GM18511 (cell line): ENCODE measurements around the gene PF4V1.

Experiments used
- ATAC-seq: cut with Tn5 transposase; IDR thresholded peaks from one replicate; pipeline ENCODE4 v1.9.1; 2021; ENCODE audit warnings: mild to moderate bottlenecking, moderate library complexity; ENCODE audit not compliant: unreplicated experiment

Gene PF4V1, protein sequence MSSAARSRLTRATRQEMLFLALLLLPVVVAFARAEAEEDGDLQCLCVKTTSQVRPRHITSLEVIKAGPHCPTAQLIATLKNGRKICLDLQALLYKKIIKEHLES

DNA sequence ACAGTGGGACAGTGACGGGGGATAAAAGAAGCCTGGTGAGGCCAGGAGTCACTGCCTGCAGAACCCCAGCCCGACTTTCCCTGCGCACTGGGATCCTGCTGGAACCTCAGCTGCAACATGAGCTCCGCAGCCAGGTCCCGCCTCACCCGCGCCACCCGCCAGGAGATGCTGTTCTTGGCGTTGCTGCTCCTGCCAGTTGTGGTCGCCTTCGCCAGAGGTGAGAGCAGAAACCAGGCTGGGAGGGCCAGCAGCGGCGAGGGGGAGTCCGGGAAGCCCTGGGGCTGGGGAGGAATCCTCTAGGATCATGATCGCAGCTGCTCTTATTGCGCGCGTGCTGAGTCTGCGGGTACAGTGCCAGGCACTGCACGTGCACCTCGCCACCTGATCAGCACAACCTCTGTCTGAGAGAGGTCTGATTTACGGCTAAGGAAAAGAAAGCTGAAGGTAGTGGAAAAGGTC lies at the start of gene PF4V1:
Gene PF4V1, plus strand, starts transcription at position 51 of the 459 bp plus-strand sequence. Its CDS starts 67 bp downstream, at position 118.
- ATAC-seq: no peak

DNA sequence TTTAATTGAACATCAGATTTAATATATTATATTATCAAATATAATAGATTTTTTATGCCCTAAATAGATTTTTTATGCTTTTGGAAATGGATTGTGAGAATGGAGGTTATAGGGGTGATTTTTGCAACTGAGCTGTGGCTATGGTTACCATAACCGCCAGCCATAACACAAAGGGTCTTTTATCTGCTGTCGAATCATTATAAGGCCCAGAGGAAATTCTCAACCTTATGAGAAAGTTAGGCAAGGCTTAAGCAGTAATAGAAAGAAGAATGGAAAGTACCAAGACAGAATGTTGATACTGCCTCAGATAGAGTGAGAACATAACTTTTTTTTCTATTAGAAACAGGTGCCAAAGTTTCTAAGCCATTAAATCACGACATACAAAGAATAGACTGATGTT lies 42.9 kb upstream of the PF4V1 start:
- no peak for ATAC-seq

DNA sequence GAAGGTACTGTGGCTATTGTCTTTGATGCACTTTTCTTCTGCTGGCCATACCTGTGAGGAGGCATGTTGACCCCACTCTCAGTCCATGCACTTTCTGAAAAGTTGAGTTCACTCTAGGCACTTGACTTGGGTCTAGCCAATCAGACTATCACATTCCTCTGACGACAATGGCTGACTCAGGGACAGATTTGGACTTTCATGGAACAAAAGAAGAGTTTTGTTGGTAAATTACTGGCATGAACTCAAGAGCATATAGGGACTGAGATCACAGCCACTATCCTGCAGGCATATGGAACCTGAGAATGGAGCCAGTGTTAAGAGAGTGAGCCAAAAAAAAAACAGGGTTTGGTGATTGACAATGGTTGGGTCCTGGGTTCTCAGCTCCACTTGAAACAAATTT lies 41.3 kb upstream of the PF4V1 start:
- no peak for ATAC-seq

DNA sequence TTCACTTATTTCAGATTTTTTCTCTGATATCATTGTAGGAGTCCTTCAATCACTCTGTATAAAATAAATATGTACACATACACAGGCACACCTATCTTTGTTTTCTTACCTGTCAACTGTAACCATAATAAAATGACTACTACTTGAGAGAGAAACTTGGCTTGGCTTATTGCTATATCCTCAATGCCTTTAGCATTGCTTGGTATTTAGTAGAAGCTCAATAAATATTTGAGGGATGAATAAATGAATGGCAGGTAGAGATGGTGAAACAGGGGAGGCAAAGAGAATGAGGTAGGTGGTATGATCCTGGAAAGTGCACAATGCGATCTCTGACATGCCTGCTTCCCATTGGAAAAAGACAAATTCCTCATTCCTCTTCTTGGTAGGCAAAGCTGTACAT lies 38.4 kb upstream of the PF4V1 start:
- no peak for ATAC-seq

DNA sequence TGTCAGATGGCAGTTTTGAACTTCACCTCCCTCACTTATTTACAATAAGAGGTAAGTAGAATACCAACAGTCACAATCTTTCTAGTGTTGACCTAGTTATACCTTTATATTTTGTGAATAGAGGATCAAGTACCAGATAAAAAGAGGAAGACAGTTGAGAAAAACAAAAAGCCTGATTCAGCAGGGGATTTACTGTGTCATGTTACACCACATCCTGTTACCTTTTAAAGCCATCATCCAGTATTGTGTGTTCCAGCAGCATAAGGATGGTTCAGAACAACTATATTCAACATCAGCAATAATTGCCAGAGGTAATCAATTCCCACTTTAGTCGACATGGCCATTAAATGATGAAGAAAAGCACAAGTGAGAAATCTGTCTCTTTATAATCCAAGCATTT lies 38.0 kb upstream of the PF4V1 start:
- ATAC-seq: no peak

DNA sequence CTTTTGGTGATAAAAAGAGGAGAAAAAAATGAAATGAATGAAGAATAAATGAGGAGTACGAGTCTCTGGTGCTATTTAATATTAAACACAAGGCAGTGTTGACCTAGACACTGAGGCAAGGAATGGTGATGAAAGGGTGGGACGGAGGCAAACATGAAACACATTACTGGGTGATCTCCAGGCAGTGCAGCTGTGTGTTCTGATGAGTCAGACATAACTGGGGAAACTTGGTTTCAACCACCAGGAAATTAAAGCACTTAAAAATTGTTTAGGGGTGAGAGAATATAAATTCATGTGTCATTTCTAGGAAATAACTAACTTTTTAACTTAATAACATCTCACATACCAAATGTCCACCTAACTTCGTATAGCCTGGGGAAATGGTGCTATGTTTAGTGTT lies 36.3 kb upstream of the PF4V1 start:
- no peak for ATAC-seq

DNA sequence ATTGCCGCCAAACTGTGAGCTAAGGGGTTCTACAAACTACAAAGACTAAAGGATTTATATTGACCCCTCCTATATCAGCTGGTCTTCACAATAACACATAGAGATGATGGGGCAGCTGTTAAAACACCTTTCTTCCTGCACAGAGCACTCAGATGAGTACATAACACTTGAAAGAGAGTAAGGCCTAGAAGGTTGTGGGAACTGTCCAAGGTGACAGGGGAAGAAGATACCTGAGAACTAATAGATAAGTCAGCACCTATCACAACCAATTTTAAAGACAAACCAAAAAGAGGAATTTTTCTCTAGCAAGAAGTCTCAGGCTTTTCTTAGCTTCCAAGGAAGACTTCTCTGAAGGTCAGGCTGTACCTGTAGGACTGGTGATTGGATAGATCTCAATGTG lies 35.8 kb upstream of the PF4V1 start:
- no peak for ATAC-seq

DNA sequence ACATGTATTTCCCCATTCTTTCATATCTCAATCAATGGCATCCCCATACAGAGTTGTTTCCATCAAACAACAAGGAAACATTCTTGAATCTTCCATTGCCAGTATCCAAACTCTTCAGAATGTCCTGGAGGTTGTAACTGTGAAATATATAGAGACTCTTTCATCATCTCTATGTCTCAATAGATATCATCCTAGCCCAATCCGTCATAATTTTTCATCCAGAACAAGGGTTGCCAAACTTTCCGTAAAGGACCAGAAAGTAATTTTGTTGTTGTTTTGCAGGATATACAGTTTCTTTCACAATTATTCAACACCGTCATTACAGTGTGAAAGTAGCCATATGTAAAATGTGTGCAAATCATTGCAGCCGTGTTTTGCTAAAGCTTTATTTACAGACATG lies 31.8 kb upstream of the PF4V1 start:
- no peak for ATAC-seq

DNA sequence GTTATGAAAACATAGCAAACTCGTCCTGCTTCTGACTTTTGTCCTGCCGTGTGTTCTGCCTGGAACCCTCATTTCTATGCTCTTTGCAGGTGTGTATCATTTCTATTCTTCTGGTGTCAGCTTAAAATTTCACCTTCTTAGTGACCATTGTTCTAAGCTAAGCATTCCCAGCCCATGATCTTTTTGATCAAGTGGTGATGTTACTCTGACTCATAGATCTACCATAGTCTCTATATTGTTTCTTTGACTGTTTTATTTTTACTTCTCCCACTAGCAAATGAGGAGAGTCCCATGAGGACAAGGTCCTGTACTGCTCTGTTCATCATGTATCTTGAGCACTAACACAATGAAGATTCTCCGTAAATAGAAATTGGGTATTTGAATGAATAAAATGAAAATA lies 30.7 kb upstream of the PF4V1 start:
- ATAC-seq: no peak

DNA sequence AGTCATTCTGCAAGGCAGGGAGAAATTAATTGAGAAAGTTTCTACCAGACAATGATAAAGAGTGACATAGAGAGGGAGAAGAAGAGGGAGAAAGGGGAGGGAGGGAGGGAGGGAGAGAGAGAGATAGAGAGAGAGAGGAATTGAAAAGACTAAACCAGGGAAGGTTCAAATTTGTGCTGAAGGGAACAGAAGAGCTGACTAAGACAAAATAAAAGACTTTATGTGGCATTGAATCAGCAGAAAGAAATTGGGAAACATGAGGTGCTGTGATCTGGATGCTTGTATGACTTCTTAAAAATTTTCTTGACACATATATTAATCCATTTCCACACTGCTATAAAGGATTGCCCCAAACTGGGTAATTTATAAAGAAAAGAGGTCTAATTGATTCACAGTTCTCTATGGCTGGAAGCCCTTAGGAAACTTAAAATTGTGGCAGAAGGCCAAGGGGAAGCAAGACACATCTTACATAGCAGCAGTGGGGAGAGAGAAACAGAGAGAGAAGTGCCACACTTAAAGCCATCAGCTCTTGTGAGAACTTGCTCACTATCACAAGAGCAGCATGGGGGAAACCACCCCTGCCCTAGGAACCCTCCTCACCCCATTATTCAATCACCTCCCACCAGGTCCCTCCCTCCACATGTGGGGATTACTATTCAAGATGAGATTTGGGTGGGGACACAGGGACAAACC lies 30.1 kb upstream of the PF4V1 start:
- ATAC-seq: no peak

DNA sequence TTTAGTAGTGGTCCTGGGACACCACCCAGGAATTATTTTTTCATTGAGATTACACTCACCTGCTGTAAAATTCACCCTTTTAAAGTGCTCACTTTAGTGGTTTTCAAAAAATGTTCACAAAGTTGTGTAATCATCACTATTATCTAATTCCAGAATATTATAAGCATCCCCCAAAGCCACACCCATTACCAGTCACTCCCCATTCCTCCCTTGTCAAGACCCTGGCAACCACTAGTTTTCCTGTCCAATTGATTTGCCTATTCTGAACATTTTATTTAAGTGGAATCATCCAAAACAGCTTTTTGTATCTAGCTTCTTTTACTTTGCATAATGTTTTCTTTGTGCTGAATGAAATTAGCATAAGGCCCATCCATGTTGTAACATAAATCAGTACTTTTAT lies 29.3 kb upstream of the PF4V1 start:
- no peak for ATAC-seq

DNA sequence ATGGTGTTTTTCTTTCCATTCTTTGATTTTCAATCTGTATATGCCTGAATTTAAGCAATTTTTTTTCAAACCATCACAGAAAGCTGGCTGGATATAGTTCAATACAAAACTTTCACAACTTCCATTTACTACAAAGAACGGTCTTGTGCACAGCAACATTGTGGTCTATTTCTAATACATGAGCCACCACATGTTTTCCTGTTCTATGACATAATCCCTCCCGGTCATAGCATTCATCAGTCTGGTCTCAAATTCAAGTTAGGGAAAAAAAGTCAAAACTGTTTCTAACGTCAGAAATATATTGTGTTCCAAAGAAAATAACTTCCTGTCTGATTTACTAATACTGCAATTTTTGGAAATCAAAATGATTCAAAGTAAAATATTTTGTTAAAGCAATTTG lies 24.1 kb upstream of the PF4V1 start:
- ATAC-seq: no peak

DNA sequence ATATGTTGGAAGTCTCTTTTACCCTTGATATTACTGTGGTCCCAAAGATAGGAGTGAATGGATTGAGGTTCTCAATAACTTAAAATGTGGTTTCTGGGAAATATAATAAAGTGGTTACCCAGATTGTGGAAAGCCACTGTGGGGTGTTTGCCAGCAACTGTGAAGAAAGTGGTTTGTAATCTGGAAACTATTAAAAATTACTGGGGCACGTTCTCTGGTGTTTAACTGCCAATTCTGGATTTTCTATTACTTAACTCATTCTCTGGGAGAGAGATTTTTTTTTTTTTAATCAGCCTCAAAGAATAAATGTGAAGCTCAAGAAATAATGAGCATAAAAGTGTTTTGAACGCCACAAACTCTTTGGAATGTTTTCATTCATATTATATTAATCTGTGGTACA lies 21.5 kb upstream of the PF4V1 start:
- no peak for ATAC-seq

DNA sequence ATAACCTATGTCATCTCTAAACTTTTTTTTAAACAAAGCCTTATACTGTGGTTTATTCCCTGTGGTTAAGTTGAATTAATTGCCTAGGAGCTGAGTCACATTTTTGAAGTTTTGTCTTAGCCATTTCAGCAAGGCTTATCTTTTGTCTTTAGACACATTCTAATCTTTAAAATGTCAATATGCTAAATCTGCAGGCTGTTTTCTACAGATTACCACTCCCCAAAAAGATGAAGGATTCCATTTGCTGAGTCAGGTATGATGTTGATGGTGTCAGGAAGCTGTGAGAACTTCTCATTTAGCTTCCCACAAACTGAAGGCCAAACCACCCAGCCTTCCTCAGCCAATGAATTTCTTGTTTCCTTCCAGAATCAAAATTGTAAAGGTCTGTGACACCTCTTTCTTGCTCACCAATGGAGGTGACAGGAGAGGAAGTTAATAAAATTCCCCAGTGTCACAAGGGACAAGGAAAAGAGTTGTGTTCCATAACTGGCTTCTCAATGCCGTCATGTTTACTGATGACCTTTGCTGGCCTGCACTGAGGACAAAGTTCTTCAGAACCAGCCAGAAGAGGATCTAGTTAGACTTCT lies 20.4 kb upstream of the PF4V1 start:
- ATAC-seq: no peak

DNA sequence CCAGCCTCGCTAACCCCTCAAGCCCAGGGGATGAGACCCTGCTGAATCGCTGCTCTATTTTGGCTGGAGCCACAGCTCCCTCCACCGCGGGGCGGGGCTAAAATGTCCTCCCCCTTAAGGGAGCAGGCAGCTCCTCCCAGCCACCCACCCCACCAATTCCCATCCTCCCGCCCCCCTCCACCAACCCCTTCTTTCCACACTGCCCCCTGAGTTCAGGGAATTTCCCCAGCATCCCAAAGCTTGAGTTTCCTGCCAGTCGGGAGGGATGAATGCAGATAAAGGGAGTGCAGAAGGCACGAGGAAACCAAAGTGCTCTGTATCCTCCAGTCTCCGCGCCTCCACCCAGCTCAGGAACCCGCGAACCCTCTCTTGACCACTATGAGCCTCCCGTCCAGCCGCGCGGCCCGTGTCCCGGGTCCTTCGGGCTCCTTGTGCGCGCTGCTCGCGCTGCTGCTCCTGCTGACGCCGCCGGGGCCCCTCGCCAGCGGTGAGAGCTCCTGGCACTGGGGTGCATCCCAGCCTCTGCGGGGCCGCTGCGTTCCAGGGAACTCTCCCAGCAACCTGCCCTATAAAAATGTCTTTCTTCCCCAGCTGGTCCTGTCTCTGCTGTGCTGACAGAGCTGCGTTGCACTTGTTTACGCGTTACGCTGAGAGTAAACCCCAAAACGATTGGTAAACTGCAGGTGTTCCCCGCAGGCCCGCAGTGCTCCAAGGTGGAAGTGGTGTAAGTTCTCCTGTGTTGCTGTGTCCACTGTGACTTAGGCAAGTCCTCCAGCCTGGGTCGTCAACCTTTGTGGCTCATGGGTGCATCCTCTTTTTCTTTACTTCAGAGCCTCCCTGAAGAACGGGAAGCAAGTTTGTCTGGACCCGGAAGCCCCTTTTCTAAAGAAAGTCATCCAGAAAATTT lies 16.5 kb upstream of the PF4V1 start, which contains the start of gene CXCL6:
Gene CXCL6, plus strand, starts transcription at position 306 of the 907 bp plus-strand sequence. Its CDS starts 73 bp downstream, at position 379.
- ATAC-seq: no peak

DNA sequence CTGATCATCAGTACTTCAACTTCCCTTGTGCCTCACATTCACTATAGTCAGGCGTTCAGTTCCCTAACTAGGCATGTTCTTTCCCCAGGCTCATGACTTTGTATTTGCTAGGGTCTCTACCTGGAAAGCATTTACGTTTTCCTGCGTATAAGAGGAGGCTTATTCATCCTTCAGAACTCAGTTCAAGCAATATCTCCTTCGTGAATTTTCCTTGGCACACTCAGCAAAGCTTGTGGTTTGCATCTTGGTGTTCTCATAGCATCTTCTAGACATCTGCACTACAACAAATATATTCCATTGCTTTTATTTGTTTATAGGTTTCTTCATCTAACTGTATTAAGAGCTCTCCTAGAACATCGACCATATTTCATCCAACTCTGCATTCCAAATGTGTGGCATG lies 14.0 kb upstream of the PF4V1 start:
- ATAC-seq: no peak

DNA sequence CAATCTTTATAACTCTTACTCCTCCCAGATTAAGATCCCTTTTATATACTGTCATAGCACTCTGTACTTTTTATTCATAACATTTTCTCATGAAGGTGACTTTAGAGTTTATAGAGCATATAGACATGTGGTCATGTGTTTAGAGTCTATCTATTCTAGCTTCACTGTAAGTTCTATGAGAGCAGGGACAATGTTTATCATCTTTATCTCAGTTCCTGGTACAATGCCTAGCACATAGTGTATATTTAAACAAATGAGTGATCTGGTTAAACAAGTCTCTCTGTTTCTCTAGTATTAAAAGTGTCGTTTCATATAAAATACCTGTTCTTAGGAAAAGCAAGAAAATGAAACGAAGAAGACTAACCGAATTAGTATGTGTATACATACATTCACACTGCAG lies 13.4 kb upstream of the PF4V1 start:
- ATAC-seq: no peak

DNA sequence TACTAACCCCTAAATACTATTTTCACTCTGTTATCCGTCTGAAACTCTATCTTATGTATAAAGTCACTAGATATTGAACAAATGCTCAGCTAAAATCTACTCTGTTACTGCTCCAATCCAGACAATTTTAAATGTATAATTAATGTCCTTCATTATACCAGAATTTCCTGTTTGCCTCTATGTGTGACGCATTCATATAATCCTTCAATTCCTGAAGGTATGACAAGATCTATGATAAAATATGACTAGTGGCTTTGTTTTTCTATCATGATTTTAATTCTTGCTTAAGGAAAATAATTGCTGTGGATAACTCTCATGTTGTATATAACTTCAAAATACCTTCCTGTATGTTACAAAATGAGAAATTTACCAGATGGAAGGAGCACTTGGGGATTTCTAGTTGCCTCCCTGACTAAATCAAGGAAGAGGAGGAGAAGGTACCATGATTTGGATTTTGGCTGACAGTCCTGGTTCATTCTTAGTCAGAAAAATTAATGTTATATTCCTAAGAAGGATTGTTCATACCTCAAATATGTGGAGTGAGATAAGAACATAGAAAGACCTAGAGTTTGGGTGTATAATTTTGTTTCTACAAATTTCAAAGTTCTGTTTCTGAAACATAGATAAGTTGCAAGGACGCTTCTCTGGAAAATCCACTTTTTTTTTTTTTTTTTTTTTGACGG lies 11.7 kb upstream of the PF4V1 start:
- ATAC-seq: no peak

DNA sequence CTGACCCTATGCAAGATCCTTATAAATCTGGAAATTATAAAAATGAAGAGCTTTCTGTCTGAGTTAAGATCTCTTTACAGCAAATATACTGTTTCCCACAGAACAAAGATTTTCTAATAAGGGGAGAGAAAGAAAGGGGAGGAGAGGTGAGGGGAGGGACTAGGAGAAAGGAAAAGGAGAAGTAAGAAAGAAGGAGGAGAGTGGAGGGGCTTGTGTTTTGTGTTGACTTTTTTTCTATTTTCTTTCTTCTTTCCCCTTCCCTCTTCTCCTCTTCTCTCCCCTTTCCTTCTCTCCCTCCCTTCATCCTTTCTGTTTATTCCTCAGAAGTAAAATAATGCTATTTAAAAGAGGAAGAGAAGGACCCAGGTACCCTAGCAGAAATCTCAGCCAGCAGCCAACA lies 10.4 kb upstream of the PF4V1 start:
- ATAC-seq: no peak

DNA sequence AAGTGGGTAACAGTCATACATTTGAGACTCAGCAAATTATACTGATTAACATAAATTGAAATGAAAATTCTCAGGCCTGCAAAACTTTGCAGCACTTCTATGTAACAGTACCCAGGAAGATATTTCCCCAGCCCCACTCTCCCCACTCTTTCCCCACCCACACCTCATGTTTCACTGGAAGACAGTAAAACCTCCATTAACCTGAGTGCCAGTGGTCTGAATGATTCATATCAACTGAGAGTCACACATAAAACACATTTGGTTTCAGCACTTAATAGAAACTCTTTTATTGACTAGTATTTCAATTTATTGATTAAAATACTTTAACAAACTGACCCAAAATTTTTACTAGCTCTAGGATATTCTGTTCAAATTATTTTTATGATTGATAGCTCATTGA lies 9.7 kb upstream of the PF4V1 start:
- no peak for ATAC-seq

DNA sequence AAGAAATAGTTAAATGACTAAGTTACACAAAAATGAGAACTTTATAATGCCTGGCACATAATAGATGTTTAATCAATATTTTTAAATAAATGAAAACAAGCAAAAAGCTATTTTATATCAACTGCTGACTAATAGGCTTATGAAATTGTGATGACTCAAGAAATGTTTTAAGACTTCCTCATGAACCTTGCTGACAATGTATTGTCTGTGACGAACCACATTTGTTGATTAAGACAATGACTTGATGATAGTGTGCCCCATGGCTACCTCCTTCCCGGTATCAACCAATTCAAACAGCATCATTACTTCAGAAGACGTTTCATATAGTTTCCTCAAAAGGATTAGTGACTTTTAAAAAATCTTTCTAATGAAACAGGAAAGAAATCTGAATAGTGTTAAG lies 8.8 kb upstream of the PF4V1 start:
- no peak for ATAC-seq
